GM13976 (cell line): ENCODE data around the gene AURKA.
"Not testable (repeated sequence)": the region's sequence is repeated elsewhere in the genome, so short reads cannot be mapped to it uniquely, and the experiment has no call there.

Source experiments
- DNase-seq: peaks from one replicate; pipeline ENCODE4 v3.0.0; 2012; ENCODE audit warnings: low spot score
- in situ Hi-C: fragments of 300-500 bp; cut with MboI; formaldehyde crosslinking; loops from one replicate; pipeline ENCODE4 v1.12.0; 2022; ENCODE audit warnings: low sequenced_read_pairs, mixed read lengths, inconsistent platforms; ENCODE audit not compliant: unreplicated experiment
- TF ChIP-seq, protein P1 (sequence below): IDR thresholded peaks from 2 replicates; pipeline ENCODE4 v1.5.1; 2012; ENCODE audit warnings: borderline replicate concordance, mild to moderate bottlenecking; ENCODE audit not compliant: insufficient read depth; ENCODE audit errors: extremely low read depth, missing control alignments, control extremely low read depth

The AURKA gene

GRCh38 chr20:56392881-56393482, 967 bp upstream of the AURKA start:
- DNase-seq: peak; percentile 48
- TF ChIP-seq, protein P1, sequence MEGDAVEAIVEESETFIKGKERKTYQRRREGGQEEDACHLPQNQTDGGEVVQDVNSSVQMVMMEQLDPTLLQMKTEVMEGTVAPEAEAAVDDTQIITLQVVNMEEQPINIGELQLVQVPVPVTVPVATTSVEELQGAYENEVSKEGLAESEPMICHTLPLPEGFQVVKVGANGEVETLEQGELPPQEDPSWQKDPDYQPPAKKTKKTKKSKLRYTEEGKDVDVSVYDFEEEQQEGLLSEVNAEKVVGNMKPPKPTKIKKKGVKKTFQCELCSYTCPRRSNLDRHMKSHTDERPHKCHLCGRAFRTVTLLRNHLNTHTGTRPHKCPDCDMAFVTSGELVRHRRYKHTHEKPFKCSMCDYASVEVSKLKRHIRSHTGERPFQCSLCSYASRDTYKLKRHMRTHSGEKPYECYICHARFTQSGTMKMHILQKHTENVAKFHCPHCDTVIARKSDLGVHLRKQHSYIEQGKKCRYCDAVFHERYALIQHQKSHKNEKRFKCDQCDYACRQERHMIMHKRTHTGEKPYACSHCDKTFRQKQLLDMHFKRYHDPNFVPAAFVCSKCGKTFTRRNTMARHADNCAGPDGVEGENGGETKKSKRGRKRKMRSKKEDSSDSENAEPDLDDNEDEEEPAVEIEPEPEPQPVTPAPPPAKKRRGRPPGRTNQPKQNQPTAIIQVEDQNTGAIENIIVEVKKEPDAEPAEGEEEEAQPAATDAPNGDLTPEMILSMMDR: no peak
- in situ Hi-C loops: no loop called here

DNA sequence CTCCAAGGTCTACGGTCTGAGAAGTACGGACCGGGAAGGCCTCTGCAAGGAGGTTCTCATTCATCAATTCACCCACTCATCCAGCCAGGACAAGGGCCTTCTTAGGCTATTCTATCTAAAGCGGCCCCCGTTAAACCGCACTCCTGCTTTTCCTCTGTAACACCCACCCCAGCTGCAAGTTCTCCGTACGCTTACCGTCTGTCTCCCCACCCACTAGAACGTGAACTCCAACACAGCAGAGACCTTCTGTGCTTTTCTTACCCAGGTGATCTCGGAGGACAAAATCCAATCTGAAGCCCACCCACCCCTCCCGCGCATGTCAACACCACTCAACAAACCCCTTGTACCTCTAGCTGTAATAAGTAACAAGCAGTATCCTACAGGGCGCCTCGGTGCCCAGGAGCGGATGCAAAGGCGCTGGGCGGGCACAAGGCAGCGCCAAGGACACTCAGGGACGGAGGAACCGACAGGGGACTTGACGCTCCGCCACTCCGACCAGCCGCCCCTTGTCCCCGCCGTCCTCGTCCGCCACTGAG, 351 bp downstream of the AURKA start:
- in situ Hi-C loops: no loop called here
- no peak for DNase-seq

DNA sequence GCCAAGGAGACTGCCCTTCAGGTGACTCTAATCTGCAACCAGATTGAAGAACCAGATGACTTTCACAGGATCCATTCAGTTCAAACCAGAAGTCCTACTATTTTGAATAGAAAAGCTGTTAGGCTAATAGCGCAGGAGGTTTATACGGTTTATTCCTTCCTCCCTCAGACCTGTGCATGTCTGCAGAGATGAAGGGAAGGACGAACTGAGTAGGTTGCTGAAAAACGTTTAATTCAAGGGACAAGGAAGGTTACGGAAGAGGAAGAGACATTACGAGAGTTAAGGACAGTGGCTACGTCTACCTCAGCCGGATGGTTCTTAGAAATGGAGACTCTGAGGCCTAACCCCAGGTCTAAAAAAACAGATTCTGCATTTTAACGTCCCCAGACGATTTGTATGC, 978 bp downstream of the AURKA start:
- no peak for DNase-seq
- in situ Hi-C loops: no loop called here
- TF ChIP-seq, protein P1: no peak

More for the DNA sequence above, 351 bp downstream of the AURKA start:
- TF ChIP-seq, protein P1: no peak

GRCh38 chr20:56390396-56390795, 1.6 kb downstream of the AURKA start:
- in situ Hi-C loops, DNase-seq: not testable (repeated sequence)

GRCh38 chr20:56389807-56390206, 2.2 kb downstream of the AURKA start:
- DNase-seq: no peak
- TF ChIP-seq, protein P1: no peak
- in situ Hi-C loops: no loop called here

GRCh38 chr20:56388882-56389281, 3.1 kb downstream of the AURKA start:
- TF ChIP-seq, protein P1: no peak
- in situ Hi-C loops: no loop called here
- no peak for DNase-seq

- in situ Hi-C loops: no loop called here
- TF ChIP-seq, protein P1: no peak
- DNase-seq: no peak
Measured at GRCh38 chr20:56386219-56386618, 5.8 kb downstream of the AURKA start.
